ENCODE results near the gene FTCD.

Gene FTCD

DNA sequence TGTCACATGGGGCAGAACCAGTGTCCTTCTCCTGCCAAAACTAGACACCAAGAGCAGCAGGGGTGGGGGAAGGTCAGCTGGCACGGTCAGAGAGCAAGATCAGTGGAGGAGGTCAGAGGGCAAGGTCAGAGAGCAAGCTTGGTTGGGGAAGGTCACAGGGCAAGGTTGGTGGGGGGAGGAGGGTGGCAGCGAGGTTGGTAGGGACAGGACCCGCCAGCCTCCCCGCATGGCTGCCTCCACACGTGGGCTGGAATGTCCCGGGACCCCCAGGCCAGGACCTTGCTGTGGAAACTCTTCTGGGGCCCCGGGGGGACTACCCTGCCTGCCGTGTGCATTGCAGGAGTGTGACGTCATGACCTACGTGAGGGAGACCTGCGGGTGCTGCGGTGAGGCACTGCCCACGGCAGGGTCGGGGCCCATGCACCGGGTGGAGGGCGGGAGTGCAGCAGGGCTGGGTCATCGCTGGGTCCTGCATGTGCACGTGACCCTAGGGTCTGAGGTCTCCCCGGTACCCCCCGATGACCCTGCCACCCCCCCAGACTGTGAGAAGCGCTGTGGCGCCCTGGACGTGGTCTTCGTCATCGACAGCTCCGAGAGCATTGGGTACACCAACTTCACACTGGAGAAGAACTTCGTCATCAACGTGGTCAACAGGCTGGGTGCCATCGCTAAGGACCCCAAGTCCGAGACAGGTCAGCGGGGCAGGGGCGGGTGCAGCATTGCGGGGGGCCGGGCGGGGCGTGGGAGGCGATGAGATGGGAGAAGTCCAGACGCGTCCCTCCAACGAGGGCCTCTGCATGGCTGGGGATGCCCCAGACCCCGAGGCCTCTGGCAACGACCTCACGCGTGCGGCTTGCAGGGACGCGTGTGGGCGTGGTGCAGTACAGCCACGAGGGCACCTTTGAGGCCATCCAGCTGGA lies 30.2 kb downstream of the FTCD start:
- peaks cover 0 to 13% (median 0%) of the 10 kb centered on the region in 11 experiments; a peak in 2 of 22 replicates for H3K27me3 ChIP-seq
- peaks cover 0 to 46% (median 28%) of the 10 kb centered on the region in 10 experiments; a peak in 18 of 20 replicates for H3K4me1 ChIP-seq
- H3K4me3 ChIP-seq: no peak overlapping the region
- no peak for TF ChIP-seq Cebpa-rat (IDR thresholded peaks at IDR 0.05)
- no peak overlapping the region for H3K9ac ChIP-seq
- no peaks in the 10 kb centered on the region for H3K36me3 ChIP-seq
- peaks cover 0 to 41% (median 12%) of the 10 kb centered on the region in 11 experiments; a peak in 13 of 22 replicates for H4K20me1 ChIP-seq
- H3K9me3 ChIP-seq (replicated peaks in 1 of 11): no peaks in the 10 kb centered on the region
- peak overlapping the region in 7 of 11 experiments; percentile 66 to 90 (median 83); a peak in 7 of 22 replicates for H3K4me2 ChIP-seq
- H3K27ac ChIP-seq: no peak overlapping the region

DNA sequence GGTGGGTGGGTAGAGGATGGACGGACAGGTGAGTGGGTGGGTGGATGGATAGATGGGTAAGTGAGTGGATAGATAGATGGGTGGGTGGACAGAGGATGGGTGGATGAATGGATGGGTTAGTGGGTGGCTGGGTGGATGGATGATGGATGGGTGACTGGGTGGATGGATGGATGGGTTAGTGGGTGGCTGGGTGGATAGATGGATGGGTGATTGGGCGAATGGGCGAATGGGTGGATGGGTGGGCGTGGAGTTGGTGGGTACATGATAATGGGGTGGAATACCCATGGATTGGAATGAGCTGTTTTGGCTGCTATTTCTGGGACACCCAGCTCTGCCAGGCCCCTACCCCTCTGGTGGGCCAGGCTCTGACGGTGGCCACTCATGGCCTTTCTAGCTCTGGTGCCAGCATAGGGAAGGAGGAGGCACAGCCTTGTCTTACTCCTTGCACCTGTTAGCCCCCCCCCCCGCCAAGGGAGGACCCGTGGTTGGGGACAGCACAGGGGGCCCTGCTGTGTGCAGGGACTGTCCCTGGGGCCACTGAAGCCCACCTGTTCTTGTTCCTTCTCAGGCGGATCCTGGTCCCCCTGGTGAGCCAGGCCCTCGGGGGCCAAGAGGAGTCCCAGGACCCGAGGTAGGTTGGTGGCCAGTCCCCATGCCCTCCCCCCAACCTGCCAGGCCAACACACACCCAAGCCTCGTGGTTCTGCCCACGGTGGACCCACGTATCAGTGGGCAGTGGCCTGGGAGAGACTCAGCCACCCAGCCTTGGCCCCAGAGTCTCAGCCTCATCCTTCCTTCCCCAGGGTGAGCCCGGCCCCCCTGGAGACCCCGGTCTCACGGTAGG lies 31.1 kb downstream of the FTCD start:
- Histone ChIP-seq H3K4me3 (no peak overlapping the region), H4K20me1 (peaks cover 0 to 46% (median 12%) of the 10 kb centered on the region in 11 experiments; a peak in 13 of 22 replicates), H3K4me1 (peaks cover 0 to 55% (median 37%) of the 10 kb centered on the region in 10 experiments; a peak in 18 of 20 replicates), H3K27me3 (peaks cover 0 to 13% (median 0%) of the 10 kb centered on the region in 11 experiments; a peak in 2 of 22 replicates), H3K9ac (no peak overlapping the region), H3K27ac (no peak overlapping the region), H3K9me3 (replicated peaks in 1 of 11) (no peaks in the 10 kb centered on the region), H3K36me3 (no peaks in the 10 kb centered on the region), H3K4me2 (peak overlapping the region in 3 of 11 experiments; percentile 10 to 30 (median 18); a peak in 2 of 22 replicates)
- no peak for TF ChIP-seq Cebpa-rat (IDR thresholded peaks at IDR 0.05)

DNA sequence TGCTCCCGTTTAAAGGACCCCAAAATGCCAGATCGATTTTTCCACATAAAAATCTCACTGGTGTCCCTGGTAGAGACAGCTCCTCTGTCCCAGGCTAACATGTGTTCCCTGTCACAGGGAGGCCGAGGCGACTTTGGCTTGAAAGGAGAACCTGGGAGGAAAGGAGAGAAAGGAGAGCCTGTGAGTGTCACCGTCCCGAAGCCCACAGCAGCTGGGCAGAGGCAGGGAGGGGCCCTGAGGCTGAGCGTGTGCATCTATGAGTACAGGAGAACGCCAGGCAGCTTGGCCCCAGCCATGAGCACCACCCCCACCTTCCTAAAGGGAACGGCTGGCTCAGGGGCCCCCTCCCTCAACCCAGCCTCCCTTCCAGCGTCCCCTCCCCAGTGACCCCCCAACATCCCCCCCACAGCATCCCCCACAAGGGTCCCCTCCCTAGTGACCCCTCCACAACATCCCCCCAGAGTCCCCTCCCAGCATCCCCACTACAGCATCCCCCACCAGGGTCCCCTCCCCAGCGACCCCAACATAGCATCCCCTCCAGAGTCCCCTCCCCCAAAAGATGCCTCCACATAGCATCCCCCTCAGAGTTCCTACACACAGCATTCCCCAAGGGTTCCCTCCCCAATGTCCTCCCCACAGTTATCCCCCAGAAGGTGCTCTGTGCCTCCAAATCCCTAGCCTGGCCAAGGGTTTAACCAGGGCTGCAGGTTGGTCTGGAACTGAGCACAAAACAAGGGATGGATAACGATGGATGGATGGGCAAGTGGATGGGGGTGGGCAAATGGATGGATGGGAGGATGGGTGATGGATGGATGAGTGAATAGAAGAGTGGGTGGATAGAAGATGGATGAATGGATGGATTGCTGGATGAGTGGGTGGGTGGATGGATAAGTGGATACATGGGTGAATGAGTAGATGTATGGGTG lies 32.4 kb downstream of the FTCD start:
- H3K4me3 ChIP-seq: no peak overlapping the region
- H3K27ac ChIP-seq: no peak overlapping the region
- peaks cover 0 to 13% (median 0%) of the 10 kb centered on the region in 11 experiments; a peak in 2 of 22 replicates for H3K27me3 ChIP-seq
- no peak for TF ChIP-seq Cebpa-rat (IDR thresholded peaks at IDR 0.05)
- H3K9ac ChIP-seq: no peak overlapping the region
- H3K4me2 ChIP-seq: no peak overlapping the region
- no peaks in the 10 kb centered on the region for H3K36me3 ChIP-seq
- peaks cover 0 to 64% (median 45%) of the 10 kb centered on the region in 10 experiments; a peak in 18 of 20 replicates for H3K4me1 ChIP-seq
- H3K9me3 ChIP-seq (replicated peaks in 1 of 11): no peaks in the 10 kb centered on the region
- H4K20me1 ChIP-seq: peaks cover 0 to 48% (median 5%) of the 10 kb centered on the region in 11 experiments; a peak in 13 of 22 replicates

DNA sequence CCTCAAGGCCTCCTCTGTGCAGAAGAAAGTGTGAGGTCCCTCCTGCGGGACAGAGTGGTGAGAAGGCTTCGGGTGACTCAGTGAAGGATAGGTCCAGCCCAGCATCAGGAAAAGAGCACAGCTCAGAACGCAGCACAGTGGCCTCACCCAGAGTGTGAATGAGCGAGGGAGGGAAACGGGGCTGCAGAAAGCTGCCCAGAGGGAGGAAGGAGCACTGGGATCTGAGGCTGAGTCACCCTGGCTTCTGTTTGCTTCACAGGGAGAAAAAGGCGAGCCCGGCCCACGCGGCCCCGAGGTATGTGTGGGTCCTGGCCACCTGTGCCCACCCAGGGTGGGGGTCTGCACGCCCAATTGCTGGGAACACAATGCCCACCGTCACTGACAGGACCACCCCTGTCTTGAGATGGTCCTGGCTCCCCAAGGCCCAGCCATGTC lies 33.1 kb downstream of the FTCD start:
- Histone ChIP-seq H3K27me3 (peaks cover 0 to 11% (median 0%) of the 10 kb centered on the region in 11 experiments; a peak in 2 of 22 replicates), H3K4me3 (no peak overlapping the region), H3K9ac (no peak overlapping the region), H3K4me2 (no peak overlapping the region; a peak in 1 of 22 replicates), H4K20me1 (peaks cover 0 to 48% (median 5%) of the 10 kb centered on the region in 11 experiments; a peak in 12 of 22 replicates), H3K27ac (no peak overlapping the region), H3K4me1 (peaks cover 0 to 64% (median 48%) of the 10 kb centered on the region in 10 experiments; a peak in 18 of 20 replicates), H3K36me3 (no peaks in the 10 kb centered on the region), H3K9me3 (replicated peaks in 1 of 11) (no peaks in the 10 kb centered on the region)
- no peak for TF ChIP-seq Cebpa-rat (IDR thresholded peaks at IDR 0.05)

DNA sequence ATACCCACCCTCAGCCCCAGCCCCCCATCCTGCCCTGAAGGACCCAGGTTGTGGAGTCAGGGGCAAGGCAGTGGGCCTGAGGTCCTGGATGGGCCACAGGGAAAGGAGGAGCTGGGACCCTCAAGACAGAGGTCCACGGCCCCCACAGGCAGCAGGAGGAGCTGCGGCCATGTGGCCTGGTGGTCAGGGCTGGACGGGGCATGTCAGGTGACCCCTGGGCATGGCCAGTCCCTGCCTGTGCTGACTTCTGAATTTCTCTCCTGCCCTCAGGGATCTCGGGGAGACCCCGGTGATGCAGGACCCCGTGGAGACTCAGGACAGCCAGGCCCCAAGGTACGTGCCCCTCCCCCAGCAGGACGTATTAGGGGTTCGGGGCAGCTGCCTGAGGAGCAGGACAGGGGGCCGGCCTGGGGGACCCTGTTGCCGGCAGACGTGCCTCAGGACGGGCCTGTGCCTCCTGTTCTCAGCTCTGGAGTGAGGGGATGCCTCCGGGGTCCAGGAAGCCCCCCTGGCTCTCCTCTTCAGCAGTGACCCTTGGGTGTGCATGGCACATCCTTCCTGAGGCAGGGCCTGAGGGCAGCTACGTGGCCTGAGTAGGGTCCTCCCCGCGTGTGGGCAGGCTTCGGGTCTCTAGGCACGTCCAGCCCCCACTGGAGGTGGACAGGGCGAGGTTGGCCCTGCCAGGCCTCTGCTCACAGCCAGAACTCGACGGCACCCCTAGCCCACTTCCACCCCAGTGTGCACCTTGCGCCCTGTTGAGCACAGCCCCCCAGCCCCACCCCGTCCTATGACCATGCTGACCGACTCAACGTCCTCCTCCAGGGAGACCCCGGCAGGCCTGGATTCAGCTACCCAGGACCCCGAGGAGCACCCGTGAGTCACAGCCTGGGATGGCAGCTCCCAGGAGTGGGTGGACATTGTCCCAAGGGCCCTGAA lies 33.8 kb downstream of the FTCD start:
- Histone ChIP-seq H3K9ac (no peak overlapping the region), H3K27ac (no peak overlapping the region), H3K4me2 (no peak overlapping the region; a peak in 1 of 22 replicates), H4K20me1 (peaks cover 0 to 44% (median 5%) of the 10 kb centered on the region in 11 experiments; a peak in 9 of 22 replicates), H3K36me3 (peaks cover 0 to 3% (median 0%) of the 10 kb centered on the region in 11 experiments; a peak in 2 of 22 replicates), H3K27me3 (peaks cover 0 to 4% (median 0%) of the 10 kb centered on the region in 11 experiments; a peak in 2 of 22 replicates), H3K4me1 (peaks cover 0 to 64% (median 48%) of the 10 kb centered on the region in 10 experiments; a peak in 18 of 20 replicates), H3K4me3 (no peak overlapping the region), H3K9me3 (replicated peaks in 1 of 11) (no peaks in the 10 kb centered on the region)
- no peak for TF ChIP-seq Cebpa-rat (IDR thresholded peaks at IDR 0.05)

DNA sequence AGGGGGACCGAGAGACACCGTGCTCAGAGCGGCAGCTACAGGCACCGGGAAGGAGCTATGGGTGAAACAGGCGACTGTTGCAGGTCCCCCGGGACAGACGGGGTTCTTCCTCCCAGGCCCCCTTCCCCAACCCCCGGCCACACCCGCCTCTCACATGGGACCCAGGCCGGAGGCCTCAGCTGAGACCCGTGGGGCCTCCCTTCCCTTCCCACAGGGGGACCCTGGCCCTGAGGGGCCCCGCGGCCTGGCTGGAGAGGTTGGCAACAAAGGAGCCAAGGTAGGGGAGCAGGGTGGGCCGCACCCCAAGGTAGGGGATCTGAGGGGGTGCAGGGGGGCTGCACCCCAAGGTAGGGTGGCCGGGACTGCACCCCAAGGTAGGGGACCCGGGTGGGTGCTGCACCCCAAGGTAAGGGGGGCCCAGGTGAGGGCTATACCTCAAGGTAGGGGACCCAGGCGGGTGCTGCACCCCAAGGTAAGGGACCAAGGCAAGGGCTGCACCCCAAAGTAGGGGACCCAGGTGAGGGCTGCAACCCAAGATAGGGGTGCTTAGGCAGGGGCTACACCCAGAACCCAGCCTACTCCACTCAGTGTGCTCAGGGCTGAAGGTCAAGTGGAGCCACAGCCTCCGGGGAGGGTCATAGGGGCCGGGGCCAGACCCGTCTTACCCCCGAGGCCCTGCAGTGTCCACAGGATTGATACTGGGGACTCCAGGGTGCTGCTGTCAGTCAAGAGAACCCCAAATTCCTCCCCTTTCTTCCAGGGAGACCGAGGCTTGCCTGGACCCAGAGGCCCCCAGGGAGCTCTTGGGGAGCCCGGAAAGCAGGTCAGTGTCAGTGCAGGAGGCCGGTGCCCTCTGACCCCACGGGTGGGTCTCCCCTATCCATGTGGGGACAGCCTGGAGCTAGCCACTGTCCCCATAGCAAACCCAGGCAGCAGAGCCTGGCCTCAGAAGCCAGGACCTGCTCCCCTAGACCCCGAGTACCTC lies 34.8 kb downstream of the FTCD start:
- Histone ChIP-seq H3K4me3 (no peak overlapping the region), H3K36me3 (peaks cover 0 to 7% (median 0%) of the 10 kb centered on the region in 11 experiments; a peak in 2 of 22 replicates), H3K9ac (no peak overlapping the region; a peak in 1 of 22 replicates), H4K20me1 (peaks cover 0 to 38% (median 0%) of the 10 kb centered on the region in 11 experiments; a peak in 7 of 22 replicates), H3K9me3 (replicated peaks in 1 of 11) (peaks cover 0 to under 1% (median 0%) of the 10 kb centered on the region in 11 experiments; a peak in 2 of 22 replicates), H3K4me1 (peaks cover 0 to 64% (median 48%) of the 10 kb centered on the region in 10 experiments; a peak in 16 of 20 replicates), H3K4me2 (peak overlapping the region in 8 of 11 experiments; percentile 36 to 72 (median 64); a peak in 14 of 22 replicates), H3K27ac (no peak overlapping the region), H3K27me3 (no peaks in the 10 kb centered on the region)
- TF ChIP-seq Cebpa-rat (IDR thresholded peaks at IDR 0.05): no peak
